HG03571 (cell line): ENCODE measurements around the gene KCTD13.
"Not testable (repeated sequence)": the region's sequence is repeated elsewhere in the genome, so short reads cannot be mapped to it uniquely, and the experiment has no call there.

Experiments
- ATAC-seq: cut with Tn5 transposase; IDR thresholded peaks from one replicate; pipeline ENCODE4 v1.9.1; 2021; ENCODE audit not compliant: unreplicated experiment

KCTD13 gene

DNA sequence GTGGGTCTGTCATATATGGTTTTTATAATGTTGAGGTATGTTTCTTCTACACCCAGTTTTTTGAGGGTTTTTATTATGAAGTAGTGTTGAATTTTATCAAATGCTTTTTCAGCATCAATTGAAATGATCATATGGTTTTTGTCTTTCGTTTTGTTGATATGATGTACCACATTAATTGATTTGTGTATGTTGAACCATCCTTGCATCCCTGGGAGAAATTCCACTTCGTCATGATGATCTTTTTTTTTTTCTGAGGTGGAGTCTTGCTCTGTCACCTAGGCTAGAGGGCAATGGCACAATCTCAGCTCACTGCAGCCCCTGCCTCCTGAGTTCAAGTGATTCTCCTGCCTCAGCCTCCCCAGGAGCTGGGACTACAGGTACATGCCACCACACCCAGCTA, 21.9 kb upstream of the KCTD13 start:
- ATAC-seq = no peak

DNA sequence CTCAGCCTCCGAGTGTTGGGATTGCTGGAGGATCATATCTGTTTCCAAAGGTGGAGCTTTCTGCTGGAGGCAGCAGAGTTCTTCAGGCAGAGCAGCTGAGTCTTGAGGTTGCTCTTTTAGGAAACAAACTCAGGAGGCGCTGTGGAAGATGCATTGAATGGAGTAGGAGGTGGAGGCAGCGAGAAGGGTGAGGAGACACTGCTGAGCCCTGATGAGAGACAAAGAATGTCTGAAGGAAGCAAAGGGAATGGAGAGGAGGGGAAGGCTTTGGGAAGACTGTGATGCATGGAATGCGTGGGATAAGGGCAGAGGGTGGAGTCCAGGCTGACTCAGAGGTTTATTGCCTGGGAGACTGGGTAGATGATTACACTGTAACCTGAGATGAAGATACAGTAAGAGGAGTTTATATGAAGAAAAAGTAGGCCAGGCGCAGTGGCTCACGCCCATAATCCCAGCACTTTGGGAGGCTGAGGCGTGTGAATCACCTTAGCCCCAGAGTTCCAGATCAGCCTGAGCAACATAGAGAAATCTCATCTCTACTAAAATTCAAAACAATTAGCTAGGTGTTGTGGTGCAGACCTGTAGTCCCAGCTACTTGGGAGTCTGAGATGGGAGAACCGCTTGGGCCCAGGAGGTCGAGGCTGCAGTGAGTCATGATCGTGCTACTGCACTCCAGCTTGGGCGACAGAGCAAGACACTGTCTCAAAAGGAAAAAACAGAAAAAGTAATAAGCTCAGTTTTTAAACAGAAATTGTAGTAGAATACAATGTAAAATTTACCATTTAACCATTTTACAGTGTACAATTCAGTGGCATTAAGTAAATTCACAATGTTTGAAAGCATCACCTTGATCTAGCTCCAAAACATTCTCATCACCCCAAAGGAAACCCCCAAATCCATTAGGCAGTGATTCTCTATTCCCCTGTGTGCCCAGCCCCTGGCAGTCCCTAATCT, 18.1 kb upstream of the KCTD13 start:
- no peak for ATAC-seq

DNA sequence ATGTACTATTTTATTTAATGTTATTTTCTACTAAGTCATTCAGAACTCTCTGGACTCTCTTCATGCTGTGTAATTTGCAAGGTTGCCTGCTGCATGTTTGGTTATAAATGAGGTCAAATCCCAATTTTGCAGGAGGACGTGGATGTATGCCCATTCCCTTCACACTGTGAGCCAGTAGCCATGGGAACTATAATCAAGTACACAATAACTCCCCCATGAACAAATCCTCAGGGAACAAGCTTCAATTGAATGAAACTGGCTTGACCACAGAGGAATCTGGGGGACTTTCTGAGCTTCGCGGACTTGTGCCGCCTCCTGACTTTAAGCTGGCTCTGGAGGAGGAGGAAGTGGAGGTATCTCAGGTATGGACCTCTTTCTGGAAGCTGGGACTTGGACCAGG, 14.6 kb upstream of the KCTD13 start:
- ATAC-seq = no peak

DNA sequence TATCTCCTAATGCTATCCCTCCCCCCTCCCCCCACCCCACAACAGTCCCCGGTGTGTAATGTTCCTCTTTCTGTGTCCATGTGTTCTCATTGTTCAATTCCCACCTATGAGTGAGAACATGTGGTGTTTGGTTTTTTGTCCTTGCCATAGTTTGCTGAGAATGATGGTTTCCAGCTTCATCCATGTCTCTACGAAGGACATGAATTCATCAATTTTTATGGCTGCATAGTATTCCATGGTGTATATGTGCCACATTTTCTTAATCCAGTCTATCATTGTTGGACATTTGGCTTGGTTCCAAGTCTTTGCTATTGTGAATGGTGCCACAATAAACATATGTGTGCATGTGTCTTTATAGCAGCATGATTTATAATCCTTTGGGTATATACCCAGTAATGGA, 5.7 kb upstream of the KCTD13 start:
- not testable (repeated sequence) for ATAC-seq

DNA sequence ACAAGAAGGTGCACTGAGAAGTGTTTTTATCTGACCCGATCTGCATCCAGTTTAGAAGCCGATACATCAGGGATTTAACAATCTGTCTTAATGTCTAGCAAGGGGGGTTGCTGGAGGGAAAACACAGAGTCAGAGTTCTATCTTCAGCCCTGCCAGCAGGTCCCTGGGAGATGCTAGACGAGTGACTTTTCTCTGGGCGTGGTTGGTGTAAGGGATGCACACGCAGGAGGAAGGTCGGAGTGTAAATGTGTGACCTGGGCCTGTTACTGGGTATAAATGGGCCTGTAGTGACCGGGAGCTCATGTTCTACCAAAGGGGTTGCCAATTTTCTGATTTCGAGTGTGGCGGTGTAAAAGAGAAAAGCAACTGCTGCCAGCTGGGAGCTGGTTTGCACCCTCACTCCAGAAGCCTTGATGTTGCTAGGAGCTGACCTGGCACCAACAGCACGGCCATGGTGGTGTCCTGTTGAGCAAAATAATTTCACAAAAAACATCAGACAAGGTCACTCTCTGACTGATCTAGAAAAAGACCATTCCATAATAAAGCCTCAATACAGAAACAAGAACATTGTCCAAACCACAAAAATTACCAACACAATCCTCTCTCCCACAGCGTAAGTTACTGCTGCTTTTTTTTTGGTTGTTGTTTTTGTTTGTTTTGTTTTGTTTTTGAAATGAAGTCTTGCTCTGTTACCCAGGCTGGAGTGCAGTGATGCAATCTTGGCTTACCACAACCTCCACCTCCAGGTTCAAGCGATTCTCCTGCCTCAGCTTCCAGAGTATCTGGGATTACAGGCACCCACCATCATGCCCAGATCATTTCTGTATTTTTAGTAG, 1.3 kb upstream of the KCTD13 start:
- ATAC-seq = no peak

DNA sequence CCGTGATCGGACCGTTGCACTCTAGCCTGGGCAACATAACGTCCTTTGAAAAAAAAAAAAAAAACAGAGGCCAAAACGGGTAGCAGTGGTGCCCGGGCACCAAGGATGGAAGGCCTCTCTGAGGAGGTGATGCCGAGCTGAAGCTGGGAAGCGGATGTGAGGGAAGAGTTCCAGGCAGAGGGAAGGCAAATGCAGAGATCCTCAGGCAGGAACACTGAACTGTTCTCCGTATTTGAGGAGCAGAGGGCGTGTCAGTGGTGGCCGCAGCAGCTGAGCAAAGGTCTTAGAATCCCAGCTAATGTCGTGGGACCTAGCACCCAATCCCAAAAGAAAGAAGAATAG, 656 bp upstream of the KCTD13 start:
- no peak for ATAC-seq

DNA sequence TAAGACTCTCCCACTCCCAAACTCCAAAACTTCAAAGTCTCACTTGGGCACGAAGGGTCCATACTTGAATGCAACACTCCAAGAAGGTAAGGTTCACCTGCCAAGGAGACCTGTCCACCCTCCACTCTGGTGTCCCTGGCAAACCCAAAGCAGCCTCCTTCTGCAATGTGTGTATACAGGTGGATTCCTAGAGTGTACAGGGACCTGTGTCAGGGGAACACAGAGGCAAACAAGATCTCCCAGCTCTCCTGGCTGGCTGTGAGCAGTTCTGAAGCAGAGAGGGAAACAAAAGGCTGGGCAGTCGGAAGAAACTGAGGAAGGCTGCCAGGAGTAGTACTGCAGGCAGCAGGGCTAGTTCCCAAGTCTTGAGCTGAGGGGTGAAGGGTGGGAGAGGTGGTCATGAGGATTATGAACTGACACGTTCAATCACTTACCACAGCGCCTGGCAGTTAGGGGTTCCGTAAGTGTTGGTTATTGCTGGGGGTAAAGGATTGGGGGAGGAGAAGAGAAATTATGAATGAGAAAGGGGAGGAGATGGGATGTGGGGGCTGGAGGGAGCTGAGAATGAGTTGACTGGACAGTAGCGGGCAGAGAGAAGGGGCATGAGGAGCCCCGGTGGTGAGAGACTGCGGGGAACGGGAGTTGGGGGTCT, 795 bp downstream of the KCTD13 start:
- no peak for ATAC-seq

DNA sequence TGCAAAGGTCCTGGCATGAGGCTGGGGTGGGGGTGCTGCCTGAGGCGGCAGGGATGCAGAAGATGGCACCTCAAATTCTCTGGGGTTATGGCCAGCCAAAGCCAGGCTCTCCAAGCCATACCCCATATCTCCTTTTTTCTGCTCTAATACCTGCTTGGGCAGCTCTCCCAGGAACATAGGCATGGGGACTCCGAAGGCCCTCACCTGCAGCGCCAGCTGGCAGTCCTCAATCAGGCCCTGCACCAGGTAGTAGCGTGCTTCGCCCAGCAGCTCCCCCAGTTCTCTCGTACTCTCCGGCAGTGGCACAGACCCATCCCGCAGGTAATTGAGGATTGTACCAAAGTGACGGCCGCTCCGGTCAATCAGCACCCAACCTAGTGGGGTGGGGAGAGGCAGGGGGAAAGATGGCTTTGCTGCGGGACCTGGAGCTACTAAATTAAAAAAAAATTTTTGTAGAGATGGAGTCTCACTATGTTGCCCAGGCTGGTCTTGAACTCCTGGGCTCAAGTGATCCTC, 3.0 kb downstream of the KCTD13 start:
- no peak for ATAC-seq

DNA sequence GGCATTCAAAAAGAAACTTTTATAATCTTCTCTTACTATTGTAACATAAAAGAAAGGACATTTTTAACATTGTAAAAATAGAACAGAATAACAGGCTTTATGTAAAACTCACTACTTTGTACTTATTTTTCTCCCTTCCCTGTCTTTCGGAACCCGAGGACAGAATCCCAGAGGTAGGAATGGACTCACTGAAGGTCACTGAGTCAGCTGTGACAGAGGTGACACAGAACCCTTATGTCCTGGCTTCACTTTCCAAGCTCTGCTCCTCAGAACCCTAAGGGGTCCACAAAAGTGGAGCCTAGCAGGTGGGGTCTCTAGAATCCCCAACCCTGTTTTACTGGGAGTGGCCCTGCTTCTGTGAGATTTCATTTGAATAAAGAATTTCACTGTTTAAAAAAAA, 3.7 kb downstream of the KCTD13 start:
- ATAC-seq = no peak

DNA sequence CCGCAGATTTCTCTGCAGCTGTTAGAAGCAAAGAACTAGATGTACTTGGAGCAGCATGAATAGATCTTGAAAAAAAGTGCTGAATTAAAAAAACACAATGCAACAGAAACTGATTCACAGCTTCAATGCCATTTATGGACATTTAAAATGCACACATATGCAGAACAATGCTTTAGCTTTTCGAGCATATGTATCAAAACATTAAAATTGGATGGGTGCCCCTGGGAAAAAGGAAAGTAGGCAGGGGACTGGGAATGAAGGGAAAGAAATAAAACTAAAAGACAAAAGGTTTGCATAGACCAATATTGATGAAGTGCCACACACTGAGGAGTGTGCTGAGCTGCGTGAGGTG, 5.0 kb downstream of the KCTD13 start:
- no peak for ATAC-seq

DNA sequence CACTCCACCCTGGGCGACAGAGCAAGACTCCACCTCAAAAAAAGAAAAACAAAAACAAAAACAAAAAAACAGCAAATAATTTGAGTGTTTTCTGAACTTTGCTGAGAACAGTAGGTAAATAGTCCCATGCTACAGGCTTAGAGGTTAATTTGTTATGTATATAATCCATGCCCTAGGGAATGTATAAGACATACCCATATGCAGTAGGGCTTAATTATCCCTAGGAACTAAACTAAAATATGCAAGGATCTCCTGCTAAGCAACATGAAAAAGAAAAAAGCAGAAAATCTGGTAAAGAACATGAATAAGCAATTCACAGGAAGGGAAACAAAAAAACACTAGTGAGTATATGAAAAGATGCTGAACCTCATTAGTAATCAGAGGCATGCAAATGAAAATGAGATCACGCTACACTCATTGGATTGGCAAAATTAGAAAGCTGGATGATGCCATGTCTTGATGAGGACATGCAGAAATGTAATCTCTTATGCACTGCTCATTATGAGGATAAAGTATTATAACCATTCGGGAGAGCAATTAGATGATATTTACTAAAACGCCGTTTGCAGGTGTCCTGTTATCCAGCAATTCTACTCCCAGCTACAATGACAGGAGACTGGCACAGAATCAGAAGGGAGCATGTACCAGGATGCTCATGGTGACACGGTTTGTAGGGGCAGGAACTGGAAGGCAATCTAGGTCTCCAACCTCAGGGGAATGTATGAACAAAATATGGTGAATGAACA, 5.6 kb downstream of the KCTD13 start:
- no peak for ATAC-seq

DNA sequence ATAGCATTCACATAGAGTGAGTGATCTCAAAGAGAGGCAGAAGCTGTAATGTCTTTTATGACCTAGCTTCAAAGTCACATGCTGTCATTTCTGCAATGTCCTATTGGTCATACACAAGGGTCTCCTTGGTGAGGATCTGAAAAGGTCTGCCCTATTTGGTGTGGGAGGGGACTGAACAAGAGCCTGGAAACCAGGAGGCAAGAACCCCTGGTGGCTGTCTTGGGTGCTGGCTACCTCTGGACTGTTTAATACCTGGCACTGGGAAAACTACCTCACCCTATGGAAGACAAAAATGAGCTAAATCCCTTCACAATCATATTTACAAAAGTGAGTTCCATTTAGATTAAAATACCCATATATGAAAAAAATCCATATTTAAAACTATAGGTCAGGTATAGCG, 9.0 kb downstream of the KCTD13 start:
- ATAC-seq = no peak

DNA sequence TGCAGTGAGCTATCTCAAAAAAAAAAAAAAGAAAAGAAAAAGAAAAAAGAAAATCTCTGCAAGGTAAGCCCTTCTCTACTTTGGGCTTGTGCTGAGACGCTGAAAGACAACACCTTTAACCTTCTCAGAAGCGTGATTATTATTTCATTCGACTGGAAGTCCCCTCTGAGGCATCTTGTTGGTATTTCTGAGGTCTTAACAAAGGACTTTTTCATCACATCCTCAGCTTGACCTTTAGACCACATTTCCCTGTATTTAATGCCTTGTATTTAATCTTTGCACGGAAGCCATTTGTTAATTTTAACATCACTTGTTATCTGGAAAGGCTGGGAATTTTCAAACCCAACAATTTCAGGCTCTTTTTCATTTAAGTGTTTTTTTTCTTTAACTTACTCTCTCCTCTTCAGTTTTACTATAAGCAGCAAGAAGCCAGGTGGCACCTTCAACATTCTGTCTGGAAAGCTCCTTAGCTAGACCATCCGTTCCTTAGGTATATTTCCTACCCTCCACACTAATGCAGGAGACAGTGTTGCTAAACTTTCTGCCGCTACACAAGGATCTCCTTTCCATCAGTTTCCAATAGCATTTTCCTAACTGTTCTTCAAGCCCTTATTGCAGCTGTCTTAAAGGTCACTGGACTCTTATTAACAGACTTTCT, 10.3 kb downstream of the KCTD13 start:
- ATAC-seq = no peak

DNA sequence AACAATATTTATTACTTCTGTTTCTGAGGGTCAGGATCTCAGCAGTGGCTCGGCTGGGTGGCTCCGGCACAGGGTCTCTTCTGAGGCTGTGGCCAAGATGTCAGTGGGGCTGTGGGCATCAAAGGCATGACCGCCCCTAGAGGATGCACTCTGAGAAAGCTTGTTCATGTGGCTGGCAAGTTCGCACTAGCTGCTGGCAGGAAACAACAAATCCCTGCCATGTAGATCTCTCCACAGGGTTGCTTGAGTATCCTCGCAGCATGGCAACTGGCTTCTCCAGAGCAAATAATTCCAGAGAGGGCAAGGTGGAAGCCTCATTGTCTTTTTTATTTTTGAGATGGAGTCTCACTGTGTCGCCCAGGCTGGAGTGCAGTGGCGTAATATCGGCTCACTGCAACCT, 12.5 kb downstream of the KCTD13 start:
- no peak for ATAC-seq

DNA sequence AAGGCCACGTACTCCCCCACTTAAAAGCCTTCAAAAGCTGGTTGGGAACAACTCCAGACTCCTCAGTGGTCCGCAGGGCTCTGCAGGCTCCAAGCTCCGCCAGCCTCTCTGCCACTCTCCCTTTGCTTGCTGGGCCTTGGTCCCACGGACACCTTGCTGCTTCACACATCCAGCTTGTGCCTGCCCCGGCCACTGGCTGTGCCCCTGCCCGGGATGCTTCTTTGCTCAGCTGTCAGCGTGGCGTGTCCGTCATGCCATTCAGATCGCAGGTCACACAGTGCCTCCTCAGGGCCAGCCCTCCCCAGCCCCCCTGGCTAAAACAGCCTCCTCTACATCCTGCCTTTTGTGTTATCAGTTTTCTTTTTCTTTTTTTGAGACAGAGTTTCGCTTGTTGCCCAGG, 13.9 kb downstream of the KCTD13 start:
- no peak for ATAC-seq

DNA sequence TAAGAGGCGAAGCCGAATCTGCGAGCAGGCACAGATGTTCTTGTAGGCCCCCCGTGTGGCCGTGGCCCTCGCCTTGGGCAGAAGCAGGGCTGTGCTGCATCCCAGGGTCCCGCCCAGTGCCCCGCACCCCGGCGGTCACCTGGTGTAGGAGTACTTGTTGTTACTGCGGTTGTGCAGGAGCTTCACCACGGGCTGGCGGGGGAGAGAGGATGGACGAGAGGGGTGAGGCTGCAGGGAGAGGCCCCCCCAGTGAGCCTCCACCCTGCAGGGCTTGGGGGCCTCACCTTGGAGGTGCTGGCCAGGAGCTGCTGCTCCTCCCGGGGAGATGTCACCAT, 14.4 kb downstream of the KCTD13 start:
- no peak for ATAC-seq

DNA sequence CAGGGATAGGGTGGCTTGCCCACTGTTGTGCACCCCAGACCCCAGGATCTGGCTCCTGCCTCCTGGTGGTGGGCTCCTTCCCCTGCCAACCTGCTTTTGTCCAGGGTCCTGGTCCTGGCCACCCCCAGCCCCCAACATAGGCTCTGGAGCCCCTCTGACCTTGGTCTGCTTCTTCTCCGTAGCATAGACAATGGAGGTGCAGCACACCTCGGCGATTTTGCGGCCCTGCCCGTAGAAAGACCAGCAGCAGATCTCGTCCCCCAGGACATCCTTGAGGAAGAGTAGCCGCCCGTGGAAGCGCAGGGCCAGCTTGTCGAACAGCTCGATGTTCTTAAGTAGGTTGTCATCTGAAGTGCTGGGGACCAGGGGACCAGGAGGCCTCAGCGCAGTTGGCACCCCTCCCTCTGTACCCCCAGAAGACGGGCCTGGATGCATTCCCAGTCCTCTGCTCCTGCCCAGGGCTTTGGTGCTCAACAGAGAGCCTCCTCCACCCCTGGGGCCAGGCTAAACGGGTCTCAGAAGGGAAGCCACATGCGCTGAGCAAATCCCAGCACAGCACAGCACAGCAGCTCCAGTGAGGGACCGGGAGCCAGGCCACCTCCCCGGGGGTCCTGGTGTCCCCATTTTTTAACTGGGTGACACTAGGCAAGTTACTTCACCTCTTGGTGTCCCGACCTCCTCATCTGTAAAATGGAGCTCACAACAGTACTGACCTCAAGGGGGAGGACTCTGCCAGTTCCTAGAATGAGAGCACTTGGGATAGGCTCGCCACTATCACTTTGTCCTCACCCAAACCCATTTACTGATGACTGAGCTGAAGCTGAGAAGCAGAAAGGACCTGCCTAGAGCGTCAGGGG, 15.0 kb downstream of the KCTD13 start:
- no peak for ATAC-seq

DNA sequence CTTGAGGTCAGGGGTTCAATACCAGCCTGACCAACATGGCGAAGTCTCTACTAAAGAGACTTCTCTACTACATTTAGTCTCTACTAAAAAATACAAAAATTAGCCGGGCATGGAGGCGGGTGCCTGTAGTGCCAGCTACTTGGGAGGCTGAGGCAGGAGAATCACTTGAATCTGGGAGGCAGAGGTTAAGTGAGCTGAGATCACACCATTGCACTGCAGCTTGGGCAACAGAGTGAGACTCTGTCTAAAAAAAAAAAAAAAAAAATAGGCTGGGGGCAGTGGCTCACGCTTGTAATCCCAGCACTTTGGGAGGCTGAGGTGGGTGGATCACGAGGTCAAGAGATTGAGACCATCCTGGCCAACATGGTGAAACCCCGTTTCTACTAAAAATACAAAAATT, 16.2 kb downstream of the KCTD13 start:
- not testable (repeated sequence) for ATAC-seq

DNA sequence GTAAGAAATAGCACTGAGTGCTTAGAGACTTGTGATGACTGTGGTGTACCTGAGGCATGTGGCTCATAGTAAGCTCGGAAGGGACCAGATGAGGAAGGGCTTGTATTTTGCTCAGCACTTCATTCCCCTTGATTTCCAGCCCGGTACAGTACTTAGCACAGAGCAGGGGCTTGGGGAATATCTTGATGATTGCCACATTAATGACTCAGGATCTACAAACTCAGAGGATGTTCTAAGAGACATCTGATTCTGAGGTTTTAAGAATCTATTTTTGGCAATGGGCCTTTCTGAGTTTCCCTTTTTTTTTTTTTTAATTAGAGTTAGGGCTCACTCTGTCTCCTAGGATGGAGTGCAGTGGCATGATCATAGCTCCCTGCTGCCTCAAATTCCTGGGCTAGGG, 16.6 kb downstream of the KCTD13 start:
- no peak for ATAC-seq
